Activated T-helper 2 cell treated with anti-CD3 and anti-CD28 coated beads, Interferon-gamma antibody, Interleukin-2, Interleukin-4, amounts not matched to agents 10 μg/mL and 5 μg/mL and 100 μg/mL, durations not matched to agents 14 hours and 24 hours and 36 hours (primary cell): Measurements from ENCODE around the gene ADAMTS17. TPM values are rescaled to one million over a fixed set of nuclear protein-coding genes. Genes with fewer than 3 reads are reported as not detected.

ENCODE experiments used
- DNase-seq: peaks from one replicate; pipeline ENCODE4 v3.0.0; 2021; ENCODE audit warnings: low spot score
- H3K27ac Mint-ChIP-seq: one replicate; pipeline ENCODE4 v1.8.0; 2021; ENCODE audit warnings: mixed read lengths
- H3K27me3 Mint-ChIP-seq: one replicate; pipeline ENCODE4 v1.8.0; 2021; ENCODE audit warnings: low read depth, mixed read lengths
- H3K36me3 Mint-ChIP-seq: one replicate; pipeline ENCODE4 v1.8.0; 2021; ENCODE audit warnings: low read depth, mixed read lengths
- H3K4me1 Mint-ChIP-seq: one replicate; pipeline ENCODE4 v1.8.0; 2021; ENCODE audit warnings: low read depth, mixed read lengths
- H3K4me3 Mint-ChIP-seq: one replicate; pipeline ENCODE4 v1.8.0; 2021; ENCODE audit warnings: low read depth, mild to moderate bottlenecking, moderate library complexity, mixed read lengths
- H3K9me3 Mint-ChIP-seq: one replicate; pipeline ENCODE4 v1.8.0; 2021; ENCODE audit warnings: mixed read lengths
- intact Hi-C: fragments of 100-400 bp; cut with micrococcal nuclease; formaldehyde crosslinking; loops from one replicate; pipeline ENCODE4 v1.15.1; 2023
- total RNA-seq: library from RNA; stranded (reverse); gene quantifications from 2 replicates; pipeline ENCODE4 v1.2.3, GENCODE V29; 2022

Gene ADAMTS17
- total RNA-seq, 1 donor from 2014 or later: 1.1 TPM

GRCh38 chr15:100336061-100336460, 5.7 kb downstream of the ADAMTS17 start:
- H3K9me3 Mint-ChIP-seq: no peaks in the 10 kb centered on the region
- no peak overlapping the region for H3K27ac Mint-ChIP-seq
- H3K4me3 Mint-ChIP-seq: no peak overlapping the region
- intact Hi-C loops: no loop called here
- peaks cover 32% of the 10 kb centered on the region for H3K27me3 Mint-ChIP-seq
- no peak for DNase-seq
- H3K36me3 Mint-ChIP-seq: no peaks in the 10 kb centered on the region
- H3K4me1 Mint-ChIP-seq: peaks cover 9% of the 10 kb centered on the region

GRCh38 chr15:100335335-100335999, 6.3 kb downstream of the ADAMTS17 start:
- no peak overlapping the region for H3K4me3 Mint-ChIP-seq
- no peaks in the 10 kb centered on the region for H3K36me3 Mint-ChIP-seq
- DNase-seq: no peak
- no peaks in the 10 kb centered on the region for H3K9me3 Mint-ChIP-seq
- peaks cover 15% of the 10 kb centered on the region for H3K4me1 Mint-ChIP-seq
- H3K27me3 Mint-ChIP-seq: peaks cover 32% of the 10 kb centered on the region
- no peak overlapping the region for H3K27ac Mint-ChIP-seq
- intact Hi-C loops: no loop called here

DNA sequence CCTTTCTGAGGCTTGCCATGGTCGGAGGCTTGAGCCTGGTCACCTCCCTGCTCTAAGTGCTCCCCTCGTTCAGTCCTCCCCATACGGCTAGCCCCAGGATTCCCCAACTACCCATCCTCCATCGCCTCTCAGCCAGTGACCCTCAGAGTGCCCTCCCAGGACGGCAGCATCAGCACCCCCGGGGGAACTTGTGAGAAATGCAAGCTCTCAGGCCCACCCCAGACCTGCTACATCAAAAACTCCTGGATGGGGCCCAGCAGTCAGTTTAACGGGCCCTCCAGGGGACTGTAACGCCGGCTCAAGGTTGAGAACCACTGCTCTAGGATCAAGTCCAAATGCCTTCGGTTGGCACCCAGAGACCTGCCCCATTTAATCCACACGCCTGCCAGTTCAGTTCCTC, 6.9 kb downstream of the ADAMTS17 start:
- H3K4me1 Mint-ChIP-seq: peaks cover 20% of the 10 kb centered on the region
- no peaks in the 10 kb centered on the region for H3K36me3 Mint-ChIP-seq
- no peak for DNase-seq
- H3K9me3 Mint-ChIP-seq: no peaks in the 10 kb centered on the region
- no peak overlapping the region for H3K27ac Mint-ChIP-seq
- H3K27me3 Mint-ChIP-seq: peaks cover 26% of the 10 kb centered on the region
- H3K4me3 Mint-ChIP-seq: no peak overlapping the region
- intact Hi-C loops: no loop called here

- intact Hi-C loops: no loop called here
- H3K4me1 Mint-ChIP-seq: peaks cover 24% of the 10 kb centered on the region
- H3K9me3 Mint-ChIP-seq: no peaks in the 10 kb centered on the region
- H3K27me3 Mint-ChIP-seq: peaks cover 22% of the 10 kb centered on the region
- DNase-seq: no peak
- H3K36me3 Mint-ChIP-seq: no peaks in the 10 kb centered on the region
- no peak overlapping the region for H3K27ac Mint-ChIP-seq
- no peak overlapping the region for H3K4me3 Mint-ChIP-seq
Measured at GRCh38 chr15:100334456-100334855, 7.3 kb downstream of the ADAMTS17 start.

DNA sequence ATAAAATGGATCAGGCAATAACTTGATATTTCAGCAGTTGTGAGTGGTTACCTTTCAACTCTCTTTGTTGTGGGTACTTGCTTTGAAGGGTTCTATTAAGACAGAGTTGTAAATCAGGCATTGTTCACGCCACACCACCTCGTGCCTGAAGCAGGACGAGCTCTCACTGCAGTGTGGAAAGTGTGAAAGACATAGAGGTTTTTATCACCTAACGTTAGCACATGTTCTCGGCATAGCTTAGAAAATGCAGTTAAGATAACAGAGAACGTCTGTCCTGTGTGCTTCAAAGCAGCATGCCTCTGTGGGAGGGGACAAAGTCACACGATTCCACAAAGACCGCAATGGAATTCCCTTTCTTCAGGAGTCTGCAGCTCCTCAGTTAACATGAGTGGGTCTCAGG, 7.8 kb downstream of the ADAMTS17 start:
- Mint-ChIP-seq H3K27me3 (peaks cover 17% of the 10 kb centered on the region), H3K9me3 (no peaks in the 10 kb centered on the region), H3K27ac (no peak overlapping the region), H3K4me1 (peaks cover 24% of the 10 kb centered on the region), H3K4me3 (no peak overlapping the region), H3K36me3 (no peaks in the 10 kb centered on the region)
- intact Hi-C loops: no loop called here
- DNase-seq: no peak

GRCh38 chr15:100333236-100333635, 8.5 kb downstream of the ADAMTS17 start:
- intact Hi-C loops: no loop called here
- H3K9me3 Mint-ChIP-seq: no peaks in the 10 kb centered on the region
- H3K27me3 Mint-ChIP-seq: peaks cover 14% of the 10 kb centered on the region
- H3K27ac Mint-ChIP-seq: no peak overlapping the region
- H3K36me3 Mint-ChIP-seq: no peaks in the 10 kb centered on the region
- peaks cover 24% of the 10 kb centered on the region for H3K4me1 Mint-ChIP-seq
- DNase-seq: no peak
- no peak overlapping the region for H3K4me3 Mint-ChIP-seq

DNA sequence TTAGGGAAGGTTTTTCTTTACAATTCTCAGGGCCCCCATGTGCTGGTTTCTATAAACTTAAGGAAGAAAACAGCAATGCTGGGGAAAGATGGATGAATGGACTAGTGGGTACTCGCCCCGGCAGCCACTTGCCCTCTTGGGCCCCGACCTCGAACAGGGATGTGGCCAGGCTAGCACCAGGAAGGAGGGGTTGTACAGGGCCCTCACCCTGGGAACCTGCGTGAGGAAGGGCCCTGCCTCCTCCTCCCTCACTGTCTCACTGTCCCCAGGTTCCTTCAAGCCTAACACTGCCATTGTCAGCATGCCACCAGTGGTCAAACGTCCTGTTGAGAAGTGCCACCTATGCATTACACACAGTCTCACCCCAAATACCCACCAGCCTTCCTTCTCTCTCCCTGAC, 9.1 kb downstream of the ADAMTS17 start:
- H3K4me1 Mint-ChIP-seq: peaks cover 24% of the 10 kb centered on the region
- H3K9me3 Mint-ChIP-seq: no peaks in the 10 kb centered on the region
- peaks cover 13% of the 10 kb centered on the region for H3K27me3 Mint-ChIP-seq
- H3K4me3 Mint-ChIP-seq: no peak overlapping the region
- DNase-seq: no peak
- H3K27ac Mint-ChIP-seq: no peak overlapping the region
- intact Hi-C loops: no loop called here
- H3K36me3 Mint-ChIP-seq: no peaks in the 10 kb centered on the region

GRCh38 chr15:100332231-100332630, 9.5 kb downstream of the ADAMTS17 start:
- Mint-ChIP-seq H3K9me3 (no peaks in the 10 kb centered on the region), H3K4me1 (peaks cover 26% of the 10 kb centered on the region), H3K4me3 (no peak overlapping the region), H3K27ac (no peak overlapping the region), H3K27me3 (peaks cover 10% of the 10 kb centered on the region), H3K36me3 (no peaks in the 10 kb centered on the region)
- intact Hi-C loops: no loop called here
- DNase-seq: no peak

DNA sequence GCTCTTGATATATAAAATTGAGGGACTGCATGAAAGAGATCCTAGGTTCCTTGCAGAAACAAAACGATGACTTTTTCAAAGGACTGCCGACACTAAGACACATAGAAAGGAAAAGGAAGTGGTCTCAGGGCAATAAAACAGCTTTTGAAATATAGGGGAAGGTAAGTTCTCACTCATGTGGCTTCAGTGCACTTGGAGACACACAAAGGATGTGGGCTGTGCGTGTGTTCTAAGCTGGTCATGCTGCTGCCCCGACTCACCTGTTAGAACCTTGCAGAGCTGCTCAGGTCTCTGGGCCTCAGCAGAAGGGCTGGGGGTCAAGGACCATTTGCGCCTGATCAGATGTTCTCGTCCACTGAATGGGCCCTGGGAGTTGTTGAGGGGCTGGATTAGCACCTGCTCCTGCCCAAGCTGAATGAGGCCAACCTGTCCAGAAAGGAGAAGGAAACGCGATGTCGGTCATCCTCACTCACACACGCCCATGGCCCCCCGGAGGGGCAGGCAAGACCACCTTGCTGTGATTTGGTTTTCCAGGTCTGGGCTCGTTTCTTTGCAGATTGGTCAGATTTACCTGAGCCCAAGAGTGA, 11.1 kb downstream of the ADAMTS17 start:
- H3K9me3 Mint-ChIP-seq: no peaks in the 10 kb centered on the region
- H3K4me1 Mint-ChIP-seq: peaks cover 26% of the 10 kb centered on the region
- H3K27me3 Mint-ChIP-seq: peaks cover 6% of the 10 kb centered on the region
- peak overlapping the region; percentile 7 for H3K4me3 Mint-ChIP-seq
- peak; percentile 18 for DNase-seq
- intact Hi-C loops: no loop called here
- peak overlapping the region; percentile 15 for H3K27ac Mint-ChIP-seq
- H3K36me3 Mint-ChIP-seq: no peaks in the 10 kb centered on the region

DNA sequence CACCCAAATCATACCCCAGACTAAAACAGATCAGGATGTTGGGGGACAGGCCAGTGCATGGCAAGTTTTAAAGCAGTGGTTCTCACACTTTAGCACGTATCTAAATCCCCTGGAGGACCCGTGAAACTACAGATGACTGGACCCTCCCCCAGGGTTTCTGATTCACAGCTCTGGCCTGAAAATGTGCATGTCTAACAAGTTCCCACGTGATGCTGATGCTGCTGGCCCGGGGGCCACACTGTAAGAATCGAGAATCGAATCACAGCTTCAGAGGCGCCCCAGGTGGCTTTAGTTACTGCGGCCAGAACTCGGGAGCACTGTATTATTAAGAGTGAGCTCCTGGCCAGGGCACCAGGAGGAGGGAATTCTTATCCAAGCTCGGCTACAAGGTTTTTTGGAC, 11.6 kb downstream of the ADAMTS17 start:
- Mint-ChIP-seq H3K36me3 (no peaks in the 10 kb centered on the region), H3K27me3 (peaks cover 9% of the 10 kb centered on the region), H3K27ac (peak overlapping the region; percentile 15), H3K4me1 (peaks cover 26% of the 10 kb centered on the region), H3K9me3 (no peaks in the 10 kb centered on the region), H3K4me3 (peak overlapping the region; percentile 7)
- DNase-seq: no peak
- intact Hi-C loops: no loop called here

DNA sequence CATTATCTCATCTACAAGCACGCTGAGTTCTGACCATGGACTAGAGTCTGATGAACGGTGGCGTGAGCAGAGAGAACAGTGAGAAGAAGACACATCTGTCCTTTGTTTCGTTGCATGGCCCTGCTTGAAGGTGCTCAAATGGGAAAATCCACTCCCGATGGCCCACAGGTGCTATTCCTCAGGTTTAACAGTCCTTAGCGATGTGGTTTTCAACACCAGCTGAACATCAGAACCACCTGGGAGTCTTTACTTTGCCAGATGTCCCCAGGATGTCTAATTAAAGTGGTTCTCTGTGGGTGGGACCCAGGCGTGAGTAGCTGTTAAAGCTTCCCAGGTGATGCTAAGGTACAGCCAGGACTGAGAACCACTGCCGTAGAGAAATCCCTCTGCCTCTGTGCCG, 13.0 kb downstream of the ADAMTS17 start:
- H3K4me3 Mint-ChIP-seq: no peak overlapping the region
- no peaks in the 10 kb centered on the region for H3K9me3 Mint-ChIP-seq
- no peaks in the 10 kb centered on the region for H3K36me3 Mint-ChIP-seq
- H3K27ac Mint-ChIP-seq: no peak overlapping the region
- intact Hi-C loops: no loop called here
- peaks cover 26% of the 10 kb centered on the region for H3K4me1 Mint-ChIP-seq
- H3K27me3 Mint-ChIP-seq: peaks cover 9% of the 10 kb centered on the region
- DNase-seq: no peak

DNA sequence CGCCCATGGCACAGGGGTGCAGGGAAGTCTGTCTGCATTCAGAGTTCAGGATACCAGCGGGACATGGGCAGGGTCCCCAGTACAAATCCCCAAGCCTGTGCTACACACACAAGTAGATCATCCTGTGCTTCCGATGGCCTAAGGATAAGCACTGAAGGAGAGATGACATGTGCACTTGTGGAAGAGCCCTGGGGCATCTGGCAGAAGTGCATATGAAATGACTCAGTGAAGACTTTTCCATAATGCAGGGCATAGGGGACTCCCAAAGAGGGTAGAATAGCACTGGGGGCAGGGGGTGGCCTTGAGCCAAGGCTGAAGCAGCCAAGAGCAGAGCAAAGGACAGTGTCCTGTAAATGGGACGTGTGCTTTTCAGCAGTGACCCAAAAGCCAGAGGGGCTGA, 22.9 kb downstream of the ADAMTS17 start:
- intact Hi-C loops: no loop called here
- Mint-ChIP-seq H3K4me1 (no peaks in the 10 kb centered on the region), H3K9me3 (no peaks in the 10 kb centered on the region), H3K27me3 (no peaks in the 10 kb centered on the region), H3K36me3 (no peaks in the 10 kb centered on the region), H3K27ac (no peak overlapping the region), H3K4me3 (no peak overlapping the region)
- no peak for DNase-seq

DNA sequence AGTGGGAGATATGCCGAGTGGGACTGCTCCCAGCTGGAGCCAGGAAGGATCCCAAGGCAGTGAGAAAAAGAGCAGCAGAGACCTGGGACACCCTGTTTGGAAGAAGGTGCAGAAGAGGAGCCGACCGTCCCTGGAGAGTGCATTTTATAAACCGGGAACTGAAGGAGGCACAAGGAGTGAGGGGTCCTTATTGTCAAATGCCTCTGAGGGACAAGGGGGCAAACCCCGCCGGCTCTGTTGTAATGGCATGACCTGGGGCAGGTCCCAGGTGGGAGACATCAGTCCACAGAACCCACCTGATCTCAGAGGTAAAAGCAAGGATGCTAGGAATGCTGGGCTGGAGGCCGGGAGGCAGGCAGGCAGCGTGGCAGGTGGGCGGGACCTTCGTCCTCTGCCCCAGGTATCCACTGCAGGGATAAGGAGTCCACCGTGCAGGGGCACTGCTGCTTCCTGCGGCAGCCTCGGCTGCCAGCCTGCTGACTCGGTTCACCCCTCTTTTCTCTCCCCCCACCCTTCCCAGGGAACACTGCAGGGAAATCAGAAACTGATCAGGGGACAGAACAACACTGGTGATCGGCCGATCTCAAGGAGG, 26.9 kb downstream of the ADAMTS17 start:
- Mint-ChIP-seq H3K27me3 (no peaks in the 10 kb centered on the region), H3K4me3 (no peak overlapping the region), H3K36me3 (no peaks in the 10 kb centered on the region), H3K27ac (no peak overlapping the region), H3K9me3 (no peaks in the 10 kb centered on the region), H3K4me1 (no peaks in the 10 kb centered on the region)
- intact Hi-C loops: no loop called here
- no peak for DNase-seq
